Liver (tissue), 9 donors: ENCODE measurements around the gene USP9X. TPM values are rescaled to one million over a fixed set of nuclear protein-coding genes. Genes with fewer than 3 reads are reported as not detected.

Experiments
- DNase-seq: peaks from one replicate; pipeline ENCODE4 v3.0.0-alpha.2; 2017; ENCODE audit warnings: low spot score
- H3K27ac ChIP-seq, 2 donors: one replicate each; pipeline ENCODE4 v1.7.0; 2013; ENCODE audit warnings: inconsistent platforms in 2 of 2, low read length in 2 of 2, control low read depth in 1 of 2, low read depth in 1 of 2, mild to moderate bottlenecking in 1 of 2
- H3K27me3 ChIP-seq, 4 donors: one replicate each; pipeline versions ENCODE4 v1.6.1 to v1.7.0; 2013; ENCODE audit warnings: low read length in 3 of 4, inconsistent platforms in 1 of 4, mild to moderate bottlenecking in 1 of 4, moderate library complexity in 1 of 4; ENCODE audit not compliant: control insufficient read depth in 4 of 4, insufficient read depth in 4 of 4
- H3K36me3 ChIP-seq, 4 donors: one replicate each; pipeline versions ENCODE4 v1.6.1 to v1.7.0; 2013; ENCODE audit warnings: low read length in 3 of 4, mild to moderate bottlenecking in 3 of 4, low read depth in 1 of 4, moderate library complexity in 1 of 4; ENCODE audit not compliant: control insufficient read depth in 4 of 4, insufficient read depth in 3 of 4
- H3K4me1 ChIP-seq, 4 donors: one replicate each; pipeline versions ENCODE4 v1.6.1 to v1.7.0; 2013; ENCODE audit warnings: low read length in 3 of 4, mild to moderate bottlenecking in 3 of 4, moderate library complexity in 1 of 4; ENCODE audit not compliant: control insufficient read depth in 4 of 4, insufficient read depth in 4 of 4
- H3K4me3 ChIP-seq, 3 donors: one replicate each; pipeline versions ENCODE4 v1.6.1 to v1.7.0; 2013; ENCODE audit warnings: low read length in 3 of 3, control low read depth in 1 of 3, low read depth in 1 of 3, mild to moderate bottlenecking in 1 of 3
- H3K9ac ChIP-seq, 2 donors: one replicate each; pipeline ENCODE4 v1.7.0; 2013; ENCODE audit warnings: low read length in 2 of 2, mild to moderate bottlenecking in 2 of 2, moderate library complexity in 2 of 2, control low read depth in 1 of 2, low read depth in 1 of 2
- H3K9me3 ChIP-seq, 4 donors: one replicate each; pipeline versions ENCODE4 v1.6.1 to v1.7.0; 2013; ENCODE audit warnings: low read length in 3 of 4; ENCODE audit not compliant: control insufficient read depth in 4 of 4
- ATF3 ChIP-seq: IDR thresholded peaks from 2 replicates; pipeline ENCODE4 v1.6.1; 2016; ENCODE audit warnings: antibody characterized with exemption
- CTCF ChIP-seq: fragments of 150-350 bp; IDR thresholded peaks from 2 replicates; pipeline ENCODE4 v1.5.1; 2017; ENCODE audit warnings: improper control_type of control experiment, low read depth, low read length; ENCODE audit not compliant: missing input control
- EGR1 ChIP-seq, 2 donors: IDR thresholded peaks; 2 replicates each; pipeline ENCODE4 v1.6.1; 2016 to 2018; ENCODE audit warnings: antibody characterized with exemption in 2 of 2, low read depth in 2 of 2
- FOXA1 ChIP-seq: IDR thresholded peaks from 2 replicates; pipeline ENCODE4 v1.6.1; 2016; ENCODE audit warnings: antibody characterized with exemption
- FOXA2 ChIP-seq: IDR thresholded peaks from 2 replicates; pipeline ENCODE4 v1.6.1; 2016; ENCODE audit warnings: antibody characterized with exemption
- GABPA ChIP-seq, 2 donors: IDR thresholded peaks in 1 of 2; conservative IDR thresholded peaks in 1 of 2; 2 replicates each; pipeline ENCODE4 v1.6.1; 2016; ENCODE audit warnings: antibody characterized with exemption in 2 of 2, mild to moderate bottlenecking in 1 of 2, moderate library complexity in 1 of 2
- HNF4A ChIP-seq, 2 donors: conservative IDR thresholded peaks; 2 replicates each; pipeline ENCODE4 v1.6.1; 2016; ENCODE audit warnings: antibody characterized with exemption in 2 of 2, mild to moderate bottlenecking in 2 of 2
- HNF4G ChIP-seq: IDR thresholded peaks from 2 replicates; pipeline ENCODE4 v1.6.1; 2016; ENCODE audit warnings: antibody characterized with exemption
- JUND ChIP-seq, 2 donors: IDR thresholded peaks; 2 replicates each; pipeline ENCODE4 v1.6.1; 2016; ENCODE audit warnings: antibody characterized with exemption in 2 of 2
- MAX ChIP-seq: IDR thresholded peaks from 2 replicates; pipeline ENCODE4 v1.6.1; 2016; ENCODE audit warnings: antibody characterized with exemption
- NR2F2 ChIP-seq: IDR thresholded peaks from 2 replicates; pipeline ENCODE4 v1.6.1; 2016; ENCODE audit warnings: antibody characterized with exemption
- RAD21 ChIP-seq, 2 donors: IDR thresholded peaks; 2 replicates each; pipeline ENCODE4 v1.6.1; 2016; ENCODE audit warnings: antibody characterized with exemption in 2 of 2, mild to moderate bottlenecking in 2 of 2
- REST ChIP-seq: IDR thresholded peaks from 2 replicates; pipeline ENCODE4 v1.6.1; 2016; ENCODE audit warnings: antibody characterized with exemption, mild to moderate bottlenecking
- RXRA ChIP-seq, 2 donors: IDR thresholded peaks; 2 replicates each; pipeline ENCODE4 v1.6.1; 2017 to 2018; ENCODE audit warnings: antibody characterized with exemption in 2 of 2, mild to moderate bottlenecking in 1 of 2
- SP1 ChIP-seq: IDR thresholded peaks from 2 replicates; pipeline ENCODE4 v1.6.1; 2018; ENCODE audit warnings: antibody characterized with exemption, mild to moderate bottlenecking
- TAF1 ChIP-seq: conservative IDR thresholded peaks from 2 replicates; pipeline ENCODE4 v1.6.1; 2016; ENCODE audit warnings: antibody characterized with exemption, mild to moderate bottlenecking
- YY1 ChIP-seq: IDR thresholded peaks from 2 replicates; pipeline ENCODE4 v1.6.1; 2016; ENCODE audit warnings: antibody characterized with exemption, mild to moderate bottlenecking
- ZBTB33 ChIP-seq: IDR thresholded peaks from 2 replicates; pipeline ENCODE4 v1.6.1; 2016; ENCODE audit warnings: antibody characterized with exemption
- WGBS: extraction: QIAGEN DNeasy Blood & Tissue Kit; methylation state at CpG from one replicate; pipeline ENCODE4 v1.1.7; 2013; 5-methylcytosine and 5-hydroxymethylcytosine counted together
- polyA plus RNA-seq, 2 donors: library from polyadenylated mRNA; stranded (reverse) in 1 of 2; unstranded in 1 of 2; fragments of 200-250 nt in 1 of 2; fragments of >200 nt in 1 of 2; fragmentation: Nextera tagmentation in 1 of 2; extraction: Ambion mirVana in 1 of 2; gene quantifications; one replicate each; pipeline versions ENCODE4 v1.2.1 to v1.2.3, GENCODE V29; 2013 to 2015
- total RNA-seq, 2 donors: library from RNA; depleted of rRNA; stranded (reverse); fragments of >200 nt; gene quantifications; one replicate each; pipeline ENCODE4 v1.2.3, GENCODE V29; 2014
- donor health status: healthy.
- donor health status: healthy.
- donor health status: healthy.
- donor health status: healthy.
- donor health status: healthy.

The USP9X gene
- total and polyA plus RNA-seq, 4 donors, result 13.4 to 117 (median 60.9) TPM

- TF ChIP-seq SP1 (no peak), YY1 (no peak), MAX (no peak), EGR1 (IDR thresholded peaks at IDR 0.05; ENCODE audit: low read depth in 2 of 2) (no peak), JUND (IDR thresholded peaks at IDR 0.05) (no peak), RXRA (IDR thresholded peaks at IDR 0.05) (no peak), RAD21 (IDR thresholded peaks at IDR 0.05) (no peak)
- no peak for DNase-seq
- H3K27ac ChIP-seq, result no peak overlapping the region
- peaks cover 2 to 20% (median 14%) of the 10 kb centered on the region in 4 donors for H3K4me1 ChIP-seq
- H3K9ac ChIP-seq, result no peak overlapping the region
- H3K9me3 ChIP-seq, result no peaks in the 10 kb centered on the region
- H3K36me3 ChIP-seq, result peaks cover 0 to 9% (median under 1%) of the 10 kb centered on the region in 4 donors
- WGBS, result 97% methylated on average over 1 of the region's 1 CpG
- H3K27me3 ChIP-seq, result no peaks in the 10 kb centered on the region
- no peak overlapping the region for H3K4me3 ChIP-seq
These were observed 36.5 kb downstream of the USP9X start for GRCh38 chrX:41121766-41122165.

GRCh38 chrX:41122664-41123257, 37.5 kb downstream of the USP9X start:
- peaks cover 0 to 9% (median under 1%) of the 10 kb centered on the region in 4 donors for H3K36me3 ChIP-seq
- 86% methylated on average over 7 of the region's 7 CpGs for WGBS
- DNase-seq, result no peak
- peaks cover 1 to 24% (median 12%) of the 10 kb centered on the region in 4 donors for H3K4me1 ChIP-seq
- no peak overlapping the region for H3K27ac ChIP-seq
- TF ChIP-seq JUND (IDR thresholded peaks at IDR 0.05) (no peak), ATF3 (no peak), FOXA1 (no peak), NR2F2 (no peak), REST (no peak), SP1 (no peak), GABPA (IDR thresholded peaks at IDR 0.05 in 1 of 2, conservative IDR thresholded peaks at IDR 0.05 in 1 of 2) (no peak), ZBTB33 (no peak), HNF4G (no peak), EGR1 (IDR thresholded peaks at IDR 0.05; ENCODE audit: low read depth in 2 of 2) (no peak), FOXA2 (no peak), RXRA (IDR thresholded peaks at IDR 0.05) (no peak), YY1 (no peak), HNF4A (conservative IDR thresholded peaks at IDR 0.05) (no peak), CTCF (no peak), TAF1 (no peak), RAD21 (IDR thresholded peaks at IDR 0.05) (no peak), MAX (no peak)
- no peaks in the 10 kb centered on the region for H3K9me3 ChIP-seq
- H3K9ac ChIP-seq, result no peak overlapping the region
- H3K27me3 ChIP-seq, result no peaks in the 10 kb centered on the region
- no peak overlapping the region for H3K4me3 ChIP-seq
